GM21390 (cell line): Measurements from ENCODE around the gene TFPI.

ENCODE experiments used
- ATAC-seq: cut with Tn5 transposase; IDR thresholded peaks from one replicate; pipeline ENCODE4 v1.9.1; 2021; ENCODE audit not compliant: unreplicated experiment

The TFPI gene

GRCh38 chr2:187470698-187471097, 83.5 kb downstream of the TFPI start:
- no peak for ATAC-seq

DNA sequence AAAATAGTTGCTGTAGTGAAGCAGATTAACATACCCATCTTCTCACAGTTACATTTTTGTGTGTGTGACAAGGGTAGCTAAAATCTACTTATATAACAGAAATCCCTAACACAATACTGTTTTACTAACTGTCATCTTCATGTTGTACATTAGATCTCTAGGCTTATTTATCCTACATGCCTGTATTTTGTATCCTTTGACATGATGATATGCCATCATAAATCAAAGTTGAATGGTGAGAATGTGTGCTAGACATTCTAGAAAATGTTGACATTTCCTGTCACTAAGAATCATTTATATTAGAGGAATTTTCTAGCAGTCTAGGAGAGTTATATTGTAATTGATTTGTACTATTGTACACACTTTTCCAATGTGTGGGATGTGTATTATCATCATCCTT, 84.7 kb downstream of the TFPI start:
- no peak for ATAC-seq

GRCh38 chr2:187468262-187468661, 86.0 kb downstream of the TFPI start:
- ATAC-seq: no peak

GRCh38 chr2:187466129-187466792, 88.0 kb downstream of the TFPI start:
- ATAC-seq: no peak

DNA sequence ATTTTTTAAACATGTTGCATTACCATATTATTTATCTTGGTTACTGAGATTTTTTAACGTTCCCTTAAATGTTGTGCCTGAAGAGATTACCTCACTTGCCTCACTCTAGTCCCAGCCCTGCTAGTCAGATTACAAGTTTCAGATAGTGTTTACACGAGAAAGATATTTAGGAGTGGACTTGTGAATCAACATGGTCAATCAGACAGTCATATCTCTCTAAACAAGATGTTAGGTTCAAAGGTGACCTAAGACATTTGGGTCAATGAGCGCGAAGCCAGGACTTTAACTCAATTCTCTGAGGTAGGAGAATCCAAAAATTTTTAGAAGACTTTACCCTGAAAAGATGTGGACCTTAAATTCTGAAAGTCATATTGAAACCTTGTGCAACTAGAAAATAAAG, 91.4 kb downstream of the TFPI start:
- no peak for ATAC-seq

- no peak for ATAC-seq
These were observed 92.7 kb downstream of the TFPI start for GRCh38 chr2:187461294-187462261.

DNA sequence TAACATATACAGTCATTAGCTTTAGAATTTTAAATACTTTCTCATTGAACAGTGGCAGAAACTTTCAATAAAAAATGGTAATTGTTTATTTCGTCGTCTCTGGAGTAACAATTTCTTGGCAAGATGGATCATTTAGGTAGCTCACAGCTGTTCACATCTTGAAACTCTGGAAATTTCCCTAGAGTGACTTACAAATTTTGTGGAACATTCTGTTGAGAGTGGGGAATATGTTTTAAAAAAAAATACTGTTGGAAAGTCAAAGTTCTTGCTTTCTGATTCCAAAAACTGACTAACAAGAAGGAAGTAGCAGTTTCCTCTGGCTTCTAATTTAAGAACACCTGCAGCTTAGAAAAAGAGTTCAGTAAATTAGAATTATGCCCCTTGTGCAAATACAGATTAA, 95.0 kb downstream of the TFPI start:
- ATAC-seq: no peak

DNA sequence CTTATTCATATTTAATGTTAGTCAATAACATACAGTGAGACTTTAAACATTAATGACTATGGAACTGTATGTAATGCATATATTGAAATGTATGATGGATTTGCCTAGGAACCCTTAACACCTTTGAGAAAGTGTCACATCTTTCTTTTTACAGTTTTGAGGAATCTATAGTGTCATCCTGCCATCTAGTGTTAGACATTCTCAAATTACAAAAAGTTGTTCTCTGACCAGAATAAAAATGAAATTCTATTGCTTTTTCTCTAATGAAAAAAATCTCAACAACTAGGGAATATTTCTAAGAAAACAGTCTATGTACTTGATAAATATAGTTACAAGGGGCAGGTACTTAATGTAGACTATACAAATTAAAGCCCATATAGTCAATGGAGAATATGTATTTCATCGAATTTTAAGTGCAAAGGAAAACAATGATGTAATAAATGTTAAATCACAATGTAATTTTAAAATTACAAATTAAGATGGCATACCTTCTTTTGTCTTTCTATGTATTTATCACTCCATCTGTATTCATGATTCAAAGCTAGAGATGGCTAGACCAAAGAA, 101.1 kb downstream of the TFPI start:
- no peak for ATAC-seq

DNA sequence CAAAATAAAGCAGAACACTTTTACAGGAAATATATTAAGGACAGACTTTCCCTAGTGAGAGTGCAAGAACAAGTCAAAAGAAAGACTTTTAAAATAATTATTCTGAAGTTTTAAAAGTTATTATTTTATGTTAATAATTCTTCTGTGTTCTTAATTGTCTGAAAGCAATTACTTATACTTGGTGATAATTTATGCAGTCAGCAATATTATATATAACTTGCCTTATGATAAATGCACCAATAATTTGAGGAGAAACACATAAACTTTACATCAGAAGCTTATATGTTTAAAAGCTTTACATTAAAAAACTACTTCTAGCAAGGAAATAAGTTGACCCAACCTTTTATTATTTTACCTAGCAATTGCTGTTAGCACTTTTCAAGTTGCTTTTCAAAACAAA, 102.7 kb downstream of the TFPI start:
- ATAC-seq: no peak

- ATAC-seq: no peak
These were observed 106.9 kb downstream of the TFPI start for GRCh38 chr2:187447336-187447735.

GRCh38 chr2:187446711-187447110, 107.5 kb downstream of the TFPI start:
- no peak for ATAC-seq

DNA sequence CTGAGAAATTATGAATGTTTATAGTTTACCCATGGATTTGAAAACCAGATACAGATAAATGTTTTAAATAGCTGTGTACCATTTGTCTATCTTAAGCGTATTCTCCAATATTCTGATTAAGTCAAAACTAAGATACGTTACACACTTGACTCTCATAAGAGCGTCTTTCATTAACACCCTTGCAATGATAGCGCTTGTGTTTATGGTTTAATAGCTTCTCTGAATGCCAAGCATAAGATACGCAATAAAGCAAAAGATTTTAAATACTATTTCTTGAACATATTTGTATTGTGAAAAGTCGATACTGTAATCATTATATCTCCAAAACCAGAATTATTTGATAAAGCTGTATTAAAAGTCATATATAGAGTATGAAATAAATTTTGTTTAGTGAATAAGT, 109.2 kb downstream of the TFPI start:
- no peak for ATAC-seq

GRCh38 chr2:187442778-187443177, 111.5 kb downstream of the TFPI start:
- no peak for ATAC-seq

- no peak for ATAC-seq
These were observed 111.9 kb downstream of the TFPI start for GRCh38 chr2:187442378-187442777.

DNA sequence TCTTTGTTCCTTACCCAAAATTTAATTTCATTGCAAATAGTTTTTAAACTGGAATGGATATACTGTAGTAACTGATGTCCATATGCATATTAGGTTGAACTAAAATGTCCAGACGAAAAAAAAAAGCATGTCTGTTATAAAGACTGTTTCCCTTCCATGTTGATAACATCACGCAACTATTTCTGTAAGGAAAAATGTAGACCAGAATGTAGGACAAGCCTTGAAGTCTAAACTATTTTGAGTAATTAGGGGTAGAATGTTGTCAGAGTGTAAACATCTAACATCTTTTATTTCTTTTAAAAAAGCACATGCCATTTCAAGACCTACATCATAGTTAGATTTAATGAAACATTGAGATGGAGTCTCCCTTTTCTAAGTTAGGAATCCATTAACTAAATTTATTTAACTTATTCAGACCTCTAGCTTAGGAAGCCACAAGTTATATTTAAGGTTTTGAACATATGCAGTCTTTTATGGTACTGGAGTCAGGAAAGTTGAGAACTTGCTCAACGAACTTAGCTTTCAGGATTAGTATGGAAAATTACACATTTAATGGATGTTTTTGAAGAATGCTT, 114.0 kb downstream of the TFPI start:
- no peak for ATAC-seq

DNA sequence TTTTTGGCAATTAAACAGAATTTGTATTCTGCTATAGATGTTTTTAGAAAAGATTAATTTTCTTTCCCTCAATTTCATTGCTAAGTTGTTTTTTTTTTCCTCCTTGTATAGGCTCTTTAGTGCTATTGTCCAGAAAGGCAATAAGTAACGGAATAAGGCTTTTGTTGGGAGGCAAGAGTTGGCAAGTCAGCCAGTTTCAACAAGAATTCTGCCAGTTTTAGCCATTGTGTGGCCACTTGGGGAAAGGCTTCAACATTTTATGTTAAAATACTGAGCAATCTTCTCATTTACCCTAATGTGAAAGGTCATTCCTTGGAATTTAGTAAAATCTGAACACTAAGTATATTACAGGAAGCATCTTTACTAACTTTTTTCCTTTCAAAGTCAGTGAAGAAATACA, 115.8 kb downstream of the TFPI start:
- no peak for ATAC-seq

DNA sequence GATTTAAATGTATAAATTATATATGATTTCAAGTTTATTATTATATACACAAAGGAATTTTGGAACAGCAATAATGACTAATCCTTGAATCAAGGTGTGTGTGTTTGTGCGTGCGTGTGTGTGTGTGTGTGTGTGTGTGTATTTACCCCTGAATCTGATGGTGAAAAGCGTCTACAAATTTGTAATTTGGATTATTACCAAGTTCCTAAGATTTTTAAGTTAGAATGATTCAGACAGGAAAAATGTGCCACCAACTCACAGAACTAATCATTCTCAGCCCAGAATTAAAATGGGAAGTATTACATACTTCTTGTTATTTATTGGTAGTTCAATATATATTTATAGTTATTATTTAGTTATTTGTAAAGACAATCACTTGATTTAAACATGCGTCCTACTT, 118.5 kb downstream of the TFPI start:
- no peak for ATAC-seq

DNA sequence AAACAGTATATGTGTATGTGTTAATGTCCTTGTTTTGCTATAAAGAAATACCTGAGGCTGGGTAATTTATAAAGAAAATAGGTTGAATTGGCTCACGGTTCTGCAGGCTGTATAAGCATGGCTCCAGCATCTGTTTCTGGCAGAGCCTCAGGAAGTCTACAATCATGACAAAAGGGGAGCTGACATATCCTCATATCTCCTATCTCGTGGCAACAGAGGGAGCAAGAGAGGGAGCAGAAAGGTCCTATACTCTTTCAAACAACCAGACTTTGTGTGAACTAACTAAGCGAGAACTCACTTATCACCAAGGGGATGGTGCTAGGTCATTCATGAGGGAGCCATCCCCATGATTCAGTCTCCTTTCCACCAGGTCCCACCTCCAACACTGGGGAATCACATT, 119.2 kb downstream of the TFPI start:
- ATAC-seq: no peak

- no peak for ATAC-seq
These were observed 119.9 kb downstream of the TFPI start for GRCh38 chr2:187434342-187434785.

- ATAC-seq: no peak
These were observed 122.3 kb downstream of the TFPI start for GRCh38 chr2:187431911-187432310.

- ATAC-seq: no peak
These were observed 124.2 kb downstream of the TFPI start for GRCh38 chr2:187429989-187430388.

DNA sequence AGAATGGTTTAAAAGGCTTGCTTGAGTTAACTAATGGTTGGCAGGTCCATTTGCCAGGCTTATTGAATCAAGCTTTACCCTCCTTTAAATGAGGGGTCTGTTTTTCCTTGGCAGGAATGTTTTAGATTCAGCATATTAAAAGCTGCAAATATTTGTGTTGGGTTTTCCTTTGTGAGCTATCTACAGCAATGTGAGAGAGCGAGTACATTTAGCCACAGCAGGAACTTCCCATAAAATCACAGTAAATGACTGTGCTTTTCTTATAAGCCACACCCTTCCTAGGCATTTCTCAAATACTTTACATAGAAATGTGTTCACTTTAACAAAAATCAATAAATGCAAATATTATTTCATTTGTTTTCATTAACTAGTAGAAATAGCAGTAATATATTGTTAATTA, 130.1 kb downstream of the TFPI start:
- ATAC-seq: no peak
